NCI-H2227 treated with DMSO at 0.1 percent for 48 hours (cell line): ENCODE measurements around the gene ZNF747.

ENCODE experiments used
- DNase-seq: peaks from one replicate; lab custom pipeline; 2025; lab: John Stamatoyannopoulos, UW

ZNF747 gene

DNA sequence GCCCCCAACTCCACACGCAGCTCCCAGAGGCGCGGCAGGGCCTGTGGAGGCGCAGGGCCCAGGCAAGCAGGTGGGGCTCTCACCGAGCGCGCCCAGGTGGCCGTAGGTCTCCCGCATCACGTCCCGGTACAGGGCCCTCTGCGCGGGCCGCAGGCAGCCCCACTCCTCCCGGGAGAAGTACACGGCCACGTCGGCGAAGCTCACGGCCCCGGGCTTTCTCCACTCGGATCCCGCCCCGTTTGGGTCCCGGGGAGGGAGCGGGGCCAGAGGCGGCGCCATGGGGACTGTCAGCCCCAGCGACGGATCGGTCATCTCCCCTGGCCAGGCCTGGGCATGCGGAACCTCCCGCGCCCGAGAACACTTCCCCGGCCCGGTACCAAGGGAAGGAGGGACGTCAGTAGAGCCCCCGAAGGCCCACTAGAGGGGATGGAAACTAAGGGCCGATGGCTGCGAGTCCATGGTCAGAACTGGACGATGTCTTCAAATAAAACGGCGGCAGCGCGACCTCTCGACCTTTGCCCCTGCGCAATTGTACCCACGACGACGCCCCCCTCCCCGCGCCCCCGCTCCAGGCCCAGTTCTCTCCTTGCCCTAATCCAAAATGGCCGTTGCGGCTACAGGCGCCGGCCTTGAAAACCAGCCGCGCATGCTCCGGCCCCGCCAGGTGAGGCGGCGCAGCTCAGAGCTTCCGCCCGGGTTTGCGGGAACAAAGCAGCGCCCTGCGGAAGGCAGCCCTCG, at the start of gene ZNF747:
Gene ZNF747 (minus strand): TSS at position 491 of the 738 bp plus-strand sequence. CDS start 179 bp downstream, at position 312.
- peak; percentile 86 for DNase-seq

DNA sequence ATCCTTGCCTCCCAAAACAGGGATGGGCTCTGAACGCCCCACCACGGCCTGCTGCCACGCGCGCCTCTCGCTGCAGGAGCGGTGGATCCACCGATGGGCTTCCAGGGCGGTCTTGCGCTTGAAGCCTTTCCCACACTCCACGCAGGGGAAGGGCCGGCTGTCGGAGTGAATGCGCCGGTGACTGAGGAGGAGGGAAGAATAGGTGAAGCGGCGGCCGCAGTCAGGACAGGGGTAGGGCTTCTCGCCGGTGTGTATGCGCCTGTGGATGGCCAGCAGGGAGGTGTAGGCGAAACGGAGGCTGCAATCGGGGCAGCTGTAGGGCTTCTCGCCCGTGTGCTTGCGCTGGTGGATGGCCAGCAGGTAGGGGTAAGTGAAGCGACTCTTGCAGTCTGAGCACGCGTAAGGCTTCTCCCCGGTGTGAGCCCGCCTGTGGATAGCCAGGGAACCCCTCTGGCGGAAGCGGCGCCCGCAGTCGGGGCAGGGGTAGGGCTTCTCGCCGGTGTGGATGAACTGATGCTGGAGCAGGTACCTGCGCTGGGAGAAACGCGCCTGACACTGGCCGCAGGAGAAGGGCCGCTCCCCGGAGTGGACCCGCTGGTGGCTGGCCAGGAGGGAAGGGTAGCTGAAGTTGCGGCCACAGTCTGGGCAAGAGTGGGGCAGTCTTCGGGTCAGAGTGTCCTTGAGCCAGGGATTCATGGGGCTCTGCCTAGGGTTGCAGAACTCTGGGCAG, 48.1 kb upstream of the ZNF747 start:
- no peak for DNase-seq

DNA sequence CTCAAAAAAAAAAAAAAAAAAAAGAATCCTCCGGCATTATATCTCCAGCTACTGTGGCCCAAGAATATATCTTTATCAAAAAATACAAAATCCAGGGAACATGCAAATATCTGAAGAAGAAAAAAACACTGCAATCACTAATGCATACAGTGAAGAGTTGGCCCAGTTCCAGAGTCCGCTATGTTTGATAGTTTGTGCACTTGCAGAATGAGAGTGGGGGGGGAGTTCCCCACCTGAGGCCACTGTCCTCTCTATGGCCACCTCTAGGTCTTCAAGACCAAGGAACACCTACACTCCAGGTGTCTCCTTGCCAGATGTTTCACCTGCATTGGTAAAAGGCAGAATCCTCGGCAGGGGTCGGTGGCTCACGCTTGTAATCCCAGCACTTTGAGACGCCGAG, 46.8 kb upstream of the ZNF747 start:
- DNase-seq: no peak

DNA sequence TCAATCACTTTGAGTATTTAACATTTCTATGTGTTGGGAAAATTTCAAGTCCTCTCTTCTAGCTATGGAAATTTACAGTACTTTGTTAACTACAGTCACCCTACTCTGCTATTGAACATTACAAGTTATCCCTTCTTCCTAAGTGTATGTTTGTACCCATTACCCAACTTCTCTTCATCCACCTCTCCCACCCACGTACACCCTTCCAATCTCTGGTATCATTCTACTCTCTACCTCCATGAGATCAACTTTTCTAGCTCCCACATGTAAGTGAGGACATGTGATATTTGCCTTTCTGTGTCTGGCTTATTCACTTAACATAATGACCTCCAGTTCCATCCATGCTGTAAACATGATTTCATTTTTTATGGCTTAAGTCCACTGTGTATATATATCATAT, 40.0 kb upstream of the ZNF747 start:
- DNase-seq: no peak

DNA sequence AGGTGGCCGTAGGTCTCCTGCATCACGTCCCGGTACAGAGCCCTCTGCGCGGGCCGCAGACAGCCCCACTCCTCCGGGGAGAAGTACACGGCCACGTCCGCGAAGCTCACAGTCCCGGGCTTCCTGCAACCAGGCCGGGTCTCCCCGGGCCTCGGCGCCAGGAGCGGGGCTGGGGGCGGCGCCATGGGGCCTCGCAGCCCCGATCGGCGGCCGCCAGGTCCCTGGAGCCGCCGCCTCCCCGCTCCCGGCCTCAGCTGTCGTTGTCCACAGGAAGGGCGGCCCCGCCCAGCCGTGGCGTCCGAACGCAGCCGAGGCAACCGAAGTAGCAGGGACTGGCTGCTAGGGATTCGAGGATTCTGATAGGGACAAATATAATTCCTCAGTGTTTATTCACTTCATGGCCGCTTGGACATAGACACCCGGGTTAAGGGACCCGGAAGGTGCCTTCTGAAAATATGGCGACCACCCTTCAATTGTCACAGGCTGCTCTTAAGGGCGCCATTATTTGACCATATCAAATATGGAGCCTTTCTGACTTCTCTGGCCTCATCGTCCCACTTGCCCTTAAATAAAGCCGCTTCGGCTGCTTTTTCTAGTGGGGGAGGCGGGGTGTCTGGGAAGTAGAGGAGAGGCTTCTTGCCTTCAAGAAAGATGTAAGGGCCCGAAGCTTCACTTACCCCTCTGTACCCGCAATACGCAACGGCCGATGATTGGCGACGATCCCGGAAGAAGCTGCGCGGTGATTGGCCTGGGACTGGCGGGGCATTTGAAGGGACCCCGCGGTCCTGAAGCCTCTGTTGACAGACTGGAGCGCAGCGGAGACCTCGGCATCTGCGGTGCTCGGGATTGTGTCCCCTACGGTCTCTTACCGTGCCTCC, 37.0 kb upstream of the ZNF747 start, which contains the start of gene ZNF688:
Gene ZNF688 (minus strand): TSS at position 270 of the 878 bp plus-strand sequence. CDS start 85 bp downstream, at position 185.
- peak; percentile 98 for DNase-seq

DNA sequence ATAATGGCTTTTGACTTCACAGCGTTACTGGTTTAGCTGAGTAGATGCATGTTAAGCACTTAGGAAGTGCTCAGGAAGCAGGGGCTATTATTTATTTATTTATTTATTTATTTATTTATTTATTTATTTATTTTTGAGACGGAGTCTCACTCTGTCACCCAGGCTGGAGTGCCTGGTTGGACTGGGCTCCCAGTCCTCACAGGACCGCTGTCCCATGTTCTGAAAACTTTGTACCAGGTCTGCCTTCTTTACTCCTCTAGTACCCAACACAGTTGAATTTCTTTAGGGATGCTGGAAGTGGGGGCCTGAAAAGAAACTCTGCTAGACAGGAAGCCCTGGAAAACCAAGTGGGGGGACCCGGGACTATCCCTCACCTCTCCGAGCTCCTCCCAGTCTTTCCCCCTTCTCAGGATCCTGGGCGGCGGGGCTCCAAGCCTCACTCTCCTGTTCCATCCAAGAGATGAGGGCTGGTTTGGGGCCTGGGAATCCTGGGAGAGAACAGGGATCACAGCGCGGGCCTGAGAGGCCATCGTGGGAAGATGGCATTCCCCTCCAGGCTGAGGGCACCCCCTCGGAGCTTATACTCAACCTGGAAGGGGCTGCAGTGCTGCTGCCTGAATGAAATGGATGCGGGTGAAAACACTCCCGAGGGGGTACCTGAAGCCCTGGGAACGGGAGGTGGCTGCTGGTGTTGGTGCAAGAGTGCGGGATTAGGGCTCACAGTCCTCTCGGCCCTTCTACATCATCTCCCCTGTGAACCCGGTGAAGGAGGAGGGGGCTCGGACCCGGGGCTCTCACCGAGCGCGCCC, 36.2 kb upstream of the ZNF747 start:
- no peak for DNase-seq

DNA sequence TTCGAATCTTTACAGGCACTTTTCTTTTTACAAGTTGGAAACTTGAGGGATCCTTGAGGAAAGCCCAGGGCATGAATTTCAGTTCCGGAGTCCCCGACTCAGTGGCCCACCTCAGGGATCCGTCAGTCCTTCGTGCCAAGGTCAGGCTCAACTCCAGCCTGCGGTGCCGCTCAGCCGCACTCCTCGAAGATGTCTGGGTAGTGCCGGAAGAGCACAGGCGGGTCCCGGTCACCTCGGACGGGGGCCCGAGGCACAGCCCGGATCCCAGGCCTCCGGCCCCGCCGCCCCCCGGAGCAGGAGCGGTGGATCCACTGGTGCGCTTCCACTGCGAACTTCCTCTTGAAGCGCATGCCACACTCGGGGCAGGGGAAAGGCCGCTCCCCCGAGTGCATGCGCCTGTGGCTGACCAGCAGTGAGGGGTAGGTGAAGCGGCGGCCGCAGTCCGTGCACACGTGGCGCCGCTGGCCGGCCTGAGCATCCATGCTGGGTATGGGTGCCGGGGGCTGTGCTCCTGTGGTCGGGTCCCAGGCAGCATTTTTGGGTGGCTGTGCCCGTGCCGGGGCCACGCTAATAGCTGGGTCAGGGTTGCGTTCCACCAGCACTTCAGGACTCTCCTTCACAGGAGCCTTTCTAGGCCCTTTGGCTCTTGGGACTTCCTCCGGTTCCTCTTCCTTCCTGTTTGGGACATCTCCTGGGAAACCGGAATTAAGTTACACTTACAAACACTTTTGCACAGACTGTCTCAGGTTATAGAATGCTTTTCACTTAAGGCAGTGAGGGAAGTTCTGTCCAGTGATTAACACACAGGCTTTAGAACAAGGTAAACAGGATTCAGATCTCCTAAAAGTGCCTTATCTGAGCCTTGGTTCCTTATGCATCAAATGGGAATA, 35.3 kb upstream of the ZNF747 start:
- DNase-seq: no peak

DNA sequence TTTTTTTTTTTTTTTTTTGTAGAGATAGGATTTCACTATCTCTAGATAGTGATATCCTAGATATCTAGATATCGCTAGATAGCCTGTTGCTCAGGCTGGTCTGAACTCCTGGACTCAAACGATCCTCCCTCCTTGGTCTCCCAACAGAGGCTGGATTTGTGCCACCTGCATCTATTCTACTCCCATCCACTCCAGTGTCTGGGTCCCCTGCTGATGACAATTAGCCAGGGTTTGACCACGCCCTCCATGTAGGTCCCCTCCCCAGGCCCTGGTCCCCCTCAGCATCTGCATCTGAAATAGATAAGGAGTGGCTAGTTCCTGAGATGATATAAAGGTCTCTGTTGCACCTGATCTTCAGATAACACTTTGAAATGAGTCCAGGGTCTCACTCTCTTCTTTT, 34.6 kb upstream of the ZNF747 start:
- DNase-seq: no peak

GRCh38 chr16:30567991-30568638, 33.5 kb upstream of the ZNF747 start:
- DNase-seq: no peak

DNA sequence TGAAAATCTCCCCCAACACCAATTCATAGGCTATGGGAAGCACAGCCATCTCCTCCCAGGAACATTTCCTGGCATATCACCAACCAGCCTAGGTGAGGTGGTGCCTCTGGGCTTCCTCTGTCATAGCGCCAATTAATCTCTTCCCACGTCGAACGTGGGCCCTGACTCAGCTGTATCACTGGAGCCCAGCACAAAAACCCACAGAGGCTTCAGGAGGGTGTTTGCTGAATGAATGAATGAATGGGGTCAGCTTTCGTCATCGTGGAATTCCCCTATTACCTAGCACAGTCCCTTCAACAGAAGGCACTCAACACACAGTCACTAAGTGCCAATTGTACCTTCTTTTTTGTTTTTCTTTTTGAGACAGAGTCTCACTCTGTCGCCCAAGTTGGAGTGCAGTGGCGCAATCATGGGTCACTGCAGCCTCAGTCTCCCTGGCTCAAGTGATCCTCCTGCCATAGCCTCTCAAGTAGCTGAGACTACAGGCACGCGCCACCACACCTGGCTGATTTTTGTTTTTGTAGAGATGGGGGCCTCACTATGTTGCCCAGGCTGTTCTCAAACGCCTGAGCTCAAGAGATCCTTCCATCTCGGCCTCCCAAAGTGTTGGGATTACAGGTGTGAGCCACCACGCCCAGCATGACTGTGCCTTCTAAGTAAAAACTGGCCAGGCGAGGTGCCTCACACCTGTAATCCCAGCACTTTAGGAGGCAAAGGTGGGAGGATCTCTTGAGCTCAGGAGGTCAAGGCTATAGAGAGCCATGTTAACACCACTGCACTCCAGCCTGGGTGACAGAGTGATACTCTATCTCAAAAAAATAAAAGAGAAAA, 32.7 kb upstream of the ZNF747 start:
- DNase-seq: no peak

GRCh38 chr16:30566531-30566930, 31.9 kb upstream of the ZNF747 start:
- no peak for DNase-seq

DNA sequence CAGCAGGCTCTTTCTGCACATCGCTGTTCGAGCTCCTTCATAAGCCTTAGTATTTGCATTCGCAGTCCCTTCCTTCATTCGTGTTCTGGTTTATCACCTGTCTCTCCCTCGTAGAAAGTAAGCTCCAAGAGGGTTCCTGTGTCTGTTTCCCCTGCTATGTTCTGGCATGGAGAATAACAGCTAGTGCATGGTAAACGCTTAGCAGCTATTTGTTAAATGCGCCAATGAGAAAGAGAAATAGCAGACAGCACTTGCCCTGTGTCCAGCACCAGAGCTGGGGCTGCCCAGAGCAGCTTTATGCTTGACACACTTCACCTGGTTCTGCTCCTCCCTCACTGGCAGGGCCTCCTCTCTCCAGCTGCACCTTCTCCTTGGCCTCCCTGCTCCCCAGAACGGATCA, 31.3 kb upstream of the ZNF747 start:
- DNase-seq: no peak

GRCh38 chr16:30565526-30565925, 30.9 kb upstream of the ZNF747 start:
- no peak for DNase-seq

DNA sequence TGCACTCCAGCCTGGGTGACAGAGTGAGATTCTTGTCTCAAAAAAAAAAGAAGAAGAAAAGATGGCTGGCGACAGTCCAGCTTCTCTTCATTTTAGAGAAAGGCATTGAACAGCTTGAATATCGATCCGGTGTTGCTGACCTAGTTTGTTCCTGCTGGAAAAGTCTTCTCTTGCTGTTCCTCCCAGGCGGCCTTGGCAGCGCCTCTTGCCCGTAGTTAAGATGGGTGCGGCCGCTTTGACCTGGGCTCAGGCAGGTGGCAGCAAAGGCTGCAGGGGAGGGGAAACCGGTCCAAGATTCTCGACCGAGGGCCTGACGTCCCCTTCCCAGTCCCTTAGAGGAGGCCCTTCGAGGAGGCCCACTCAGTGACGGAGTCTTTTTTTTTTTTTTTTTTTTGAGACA, 27.4 kb upstream of the ZNF747 start:
- DNase-seq: no peak

DNA sequence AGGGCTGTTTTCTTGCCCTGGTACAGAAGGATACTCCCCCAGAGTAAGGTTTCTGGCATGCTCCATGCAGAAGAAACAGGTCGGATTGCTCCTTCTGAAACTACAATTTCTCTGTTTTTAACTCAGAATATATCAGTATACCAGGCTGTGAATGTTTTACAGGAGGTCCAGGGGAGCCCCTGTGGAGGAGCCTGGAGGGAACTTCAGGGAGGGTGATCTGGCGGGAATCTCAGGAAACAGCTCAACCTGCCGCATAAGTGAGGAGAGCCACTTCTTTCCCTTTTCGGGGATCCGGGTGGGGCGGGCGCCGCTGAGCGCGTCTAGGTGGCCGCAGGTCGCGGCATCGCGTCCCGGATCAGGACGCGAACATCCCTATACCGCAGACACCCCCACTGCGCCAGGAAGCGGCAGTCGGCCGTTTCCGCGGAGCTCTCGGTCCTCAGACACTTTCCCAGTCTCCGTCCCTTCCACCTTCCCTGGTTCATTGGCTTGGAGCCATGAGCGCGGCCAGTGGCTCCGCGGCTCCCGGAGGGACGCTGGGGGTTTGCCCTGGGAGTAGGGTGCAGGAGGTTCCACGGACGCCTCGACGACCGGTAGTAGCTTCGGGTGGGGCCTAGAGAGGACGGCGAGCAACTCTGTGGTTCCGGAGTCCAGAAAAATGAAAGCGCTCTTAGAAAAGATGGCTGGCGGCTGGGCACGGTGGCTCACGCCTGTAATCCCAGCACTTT, 26.6 kb upstream of the ZNF747 start:
- no peak for DNase-seq

DNA sequence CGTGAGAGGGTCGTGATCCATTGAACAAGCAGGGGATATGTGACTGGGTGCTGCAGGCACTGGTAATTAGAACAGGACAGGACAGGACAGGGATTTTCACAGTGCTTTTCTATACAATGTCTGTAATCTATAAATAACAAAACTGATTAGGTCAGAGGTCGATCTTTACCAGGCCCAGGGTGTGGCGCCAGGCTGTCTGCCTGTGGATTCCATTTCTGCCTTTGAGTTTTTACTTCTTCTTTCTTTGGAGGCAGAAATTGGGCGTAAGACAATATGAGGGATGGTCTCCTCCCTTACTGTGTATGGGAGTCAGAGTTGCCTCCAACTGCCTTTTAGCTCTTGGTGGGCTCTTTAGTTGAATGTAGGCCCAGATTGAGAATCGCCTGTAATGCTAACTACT, 25.0 kb upstream of the ZNF747 start:
- DNase-seq: no peak

GRCh38 chr16:30558789-30559377, 24.2 kb upstream of the ZNF747 start:
- DNase-seq: no peak
